HL-60/S4 (cell line): ENCODE results near the gene NDUFAB1.
"Not testable (repeated sequence)": the region's sequence is repeated elsewhere in the genome, so short reads cannot be mapped to it uniquely, and the experiment has no call there.

Source experiments
- in situ Hi-C: fragments of 300-500 bp; cut with MboI; formaldehyde crosslinking; loops from 2 replicates; pipeline ENCODE4 v1.14.3; 2022; ENCODE audit warnings: low sequenced_read_pairs

The NDUFAB1 gene

GRCh38 chr16:23595951-23596720, at the start of gene NDUFAB1:
TSS of gene NDUFAB1 (minus strand) at chr16:23596316. CDS start at chr16:23596290, 26 bp downstream.
- in situ Hi-C loops = no loop called here

GRCh38 chr16:23642246-23642774, 46.2 kb upstream of the NDUFAB1 start:
- in situ Hi-C loops = no loop called here

- in situ Hi-C loops = no loop called here
These were observed 45.0 kb upstream of the NDUFAB1 start, which contains the start of the genes DCTN5 and PALB2 for GRCh38 chr16:23640931-23641765. TSS of gene DCTN5 (plus strand) at chr16:23641466. CDS start at chr16:23641543, 77 bp downstream. TSS of gene PALB2 (minus strand) at chr16:23641310. CDS start at chr16:23641157, 153 bp downstream.

GRCh38 chr16:23640615-23640930, 44.5 kb upstream of the NDUFAB1 start:
- in situ Hi-C loops = no loop called here

- in situ Hi-C loops = no loop called here
These were observed 39.8 kb upstream of the NDUFAB1 start for GRCh38 chr16:23635958-23636357.

GRCh38 chr16:23634461-23635036, 38.4 kb upstream of the NDUFAB1 start:
- in situ Hi-C loops = no loop called here

- in situ Hi-C loops = not testable (repeated sequence)
These were observed 35.8 kb upstream of the NDUFAB1 start for GRCh38 chr16:23631874-23632273.

- in situ Hi-C loops = no loop called here
These were observed 33.4 kb upstream of the NDUFAB1 start for GRCh38 chr16:23629516-23629915.

GRCh38 chr16:23624092-23624491, 28.0 kb upstream of the NDUFAB1 start:
- in situ Hi-C loops = no loop called here

- in situ Hi-C loops = no loop called here
These were observed 19.7 kb upstream of the NDUFAB1 start for GRCh38 chr16:23615805-23616204.

GRCh38 chr16:23611936-23612335, 15.8 kb upstream of the NDUFAB1 start:
- in situ Hi-C loops = no loop called here

GRCh38 chr16:23610905-23611304, 14.8 kb upstream of the NDUFAB1 start:
- in situ Hi-C loops = not testable (repeated sequence)

GRCh38 chr16:23609929-23610328, 13.8 kb upstream of the NDUFAB1 start:
- in situ Hi-C loops = no loop called here

- in situ Hi-C loops = no loop called here
These were observed 12.1 kb upstream of the NDUFAB1 start for GRCh38 chr16:23608194-23608593.

GRCh38 chr16:23607726-23608125, 11.6 kb upstream of the NDUFAB1 start:
- in situ Hi-C loops = no loop called here

- in situ Hi-C loops = no loop called here
These were observed 1.1 kb upstream of the NDUFAB1 start for GRCh38 chr16:23597003-23597756.

- in situ Hi-C loops = no loop called here
These were observed 718 bp downstream of the NDUFAB1 start for GRCh38 chr16:23595246-23595950.

- in situ Hi-C loops = no loop called here
These were observed 1.9 kb downstream of the NDUFAB1 start for GRCh38 chr16:23594186-23594585.

GRCh38 chr16:23590181-23590580, 5.9 kb downstream of the NDUFAB1 start:
- in situ Hi-C loops = no loop called here

- in situ Hi-C loops = no loop called here
These were observed 8.4 kb downstream of the NDUFAB1 start for GRCh38 chr16:23587726-23588125.
